MV-4-11 (cell line): ENCODE measurements around the gene DNAJC5G.
A peak's percentile ranks its signal among the peaks of the same experiment; 100 is the strongest.

ENCODE experiments used
- DNase-seq: peaks from one replicate; lab custom pipeline; 2025; lab: John Stamatoyannopoulos, UW

Gene DNAJC5G, protein sequence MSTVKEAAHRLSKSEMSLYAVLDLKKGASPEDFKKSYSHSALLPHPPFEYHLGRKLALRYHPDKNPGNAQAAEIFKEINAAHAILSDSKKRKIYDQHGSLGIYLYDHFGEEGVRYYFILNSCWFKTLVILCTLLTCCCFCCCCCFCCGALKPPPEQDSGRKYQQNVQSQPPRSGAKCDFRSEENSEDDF

GRCh38 chr2:27275211-27276150 is at the start of gene DNAJC5G:
Gene DNAJC5G, plus strand, starts transcription at chr2:27275433. Its CDS starts 1,296 bp downstream, at chr2:27276729.
- no peak for DNase-seq

GRCh38 chr2:27225526-27225925 is 49.7 kb upstream of the DNAJC5G start:
- DNase-seq = no peak

GRCh38 chr2:27227501-27227900 is 47.7 kb upstream of the DNAJC5G start:
- DNase-seq = no peak

GRCh38 chr2:27231921-27232320 is 43.3 kb upstream of the DNAJC5G start:
- no peak for DNase-seq

DNA sequence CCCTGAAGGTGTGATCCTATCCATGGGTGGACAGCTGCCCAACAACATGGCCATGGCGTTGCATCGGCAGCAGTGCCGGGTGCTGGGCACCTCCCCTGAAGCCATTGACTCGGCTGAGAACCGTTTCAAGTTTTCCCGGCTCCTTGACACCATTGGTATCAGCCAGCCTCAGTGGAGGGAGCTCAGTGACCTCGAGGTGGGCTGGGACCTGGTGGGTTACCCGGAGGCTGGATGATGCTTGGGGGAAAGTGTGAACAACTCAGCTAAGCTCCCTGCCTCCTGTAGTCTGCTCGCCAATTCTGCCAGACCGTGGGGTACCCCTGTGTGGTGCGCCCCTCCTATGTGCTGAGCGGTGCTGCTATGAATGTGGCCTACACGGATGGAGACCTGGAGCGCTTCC is 41.9 kb upstream of the DNAJC5G start:
- DNase-seq = no peak

DNA sequence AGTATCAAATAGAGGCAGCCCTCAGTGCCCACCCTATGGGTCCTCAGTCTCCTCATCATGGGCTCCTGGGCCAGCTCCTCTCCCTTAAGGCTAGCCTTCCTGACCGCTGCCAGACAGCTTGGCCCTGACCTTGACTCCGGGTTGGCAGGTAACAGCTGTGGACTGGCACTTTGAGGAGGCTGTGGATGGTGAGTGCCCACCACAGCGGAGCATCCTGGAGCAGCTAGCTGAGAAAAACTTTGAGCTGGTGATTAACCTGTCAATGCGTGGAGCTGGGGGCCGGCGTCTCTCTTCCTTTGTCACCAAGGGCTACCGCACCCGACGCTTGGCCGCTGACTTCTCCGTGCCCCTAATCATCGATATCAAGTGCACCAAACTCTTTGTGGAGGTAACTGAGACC is 39.1 kb upstream of the DNAJC5G start:
- no peak for DNase-seq

- DNase-seq = no peak
Measured at GRCh38 chr2:27236626-27237025, 38.6 kb upstream of the DNAJC5G start.

DNA sequence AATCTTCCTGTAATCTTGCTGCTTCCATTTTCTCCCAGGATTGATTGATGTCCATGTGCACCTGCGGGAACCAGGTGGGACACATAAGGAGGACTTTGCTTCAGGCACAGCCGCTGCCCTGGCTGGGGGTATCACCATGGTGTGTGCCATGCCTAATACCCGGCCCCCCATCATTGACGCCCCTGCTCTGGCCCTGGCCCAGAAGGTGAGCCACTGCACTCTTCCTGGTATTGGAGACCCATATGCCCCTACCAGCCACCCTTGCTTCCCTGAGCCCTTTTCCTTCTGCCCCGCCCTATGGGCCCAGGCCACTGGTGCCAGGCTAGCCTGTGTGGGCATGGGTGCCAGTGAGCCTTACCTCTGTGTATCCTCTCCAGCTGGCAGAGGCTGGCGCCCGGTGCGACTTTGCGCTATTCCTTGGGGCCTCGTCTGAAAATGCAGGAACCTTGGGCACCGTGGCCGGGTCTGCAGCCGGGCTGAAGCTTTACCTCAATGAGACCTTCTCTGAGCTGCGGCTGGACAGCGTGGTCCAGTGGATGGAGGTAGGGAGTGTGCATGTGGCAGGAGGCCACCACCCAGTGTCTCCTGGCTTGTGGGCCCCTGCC is 37.8 kb upstream of the DNAJC5G start:
- DNase-seq = no peak

DNA sequence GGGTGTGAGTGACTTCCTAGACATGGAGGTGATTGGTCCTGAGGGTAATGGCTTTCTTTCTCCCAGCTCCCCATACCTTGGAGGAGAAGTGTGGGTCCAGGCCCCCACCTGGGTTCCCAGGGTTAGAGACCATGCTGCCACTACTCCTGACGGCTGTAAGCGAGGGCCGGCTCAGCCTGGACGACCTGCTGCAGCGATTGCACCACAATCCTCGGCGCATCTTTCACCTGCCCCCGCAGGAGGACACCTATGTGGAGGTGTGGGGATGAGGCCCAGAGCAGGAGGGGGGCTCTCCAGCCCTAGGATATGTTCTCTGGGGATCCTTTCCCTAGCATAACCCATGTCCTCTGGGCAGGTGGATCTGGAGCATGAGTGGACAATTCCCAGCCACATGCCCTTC is 36.3 kb upstream of the DNAJC5G start:
- DNase-seq = no peak

DNA sequence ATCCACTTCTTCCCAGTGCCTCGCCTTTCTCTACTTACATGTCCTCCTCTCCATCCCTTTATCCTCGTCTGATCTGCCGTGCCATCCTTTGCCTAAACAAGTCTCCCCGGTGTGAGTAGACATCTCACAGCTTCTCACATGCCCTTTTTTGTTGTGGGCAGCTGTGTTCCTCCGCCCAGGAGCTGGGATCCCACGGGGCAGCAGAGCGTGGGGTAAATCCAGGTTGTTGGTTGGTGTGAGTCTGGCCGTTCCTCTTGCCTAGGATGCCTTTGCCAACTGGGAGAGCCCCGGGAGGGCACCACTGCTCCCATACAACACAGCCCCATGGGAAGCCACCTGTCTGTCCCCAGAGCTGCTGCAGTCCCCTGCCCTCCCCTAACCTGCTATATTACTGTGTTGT is 34.8 kb upstream of the DNAJC5G start:
- DNase-seq = no peak

GRCh38 chr2:27241761-27242613 is 33.2 kb upstream of the DNAJC5G start:
- DNase-seq = no peak

GRCh38 chr2:27242614-27242951 is 32.6 kb upstream of the DNAJC5G start:
- DNase-seq = no peak

GRCh38 chr2:27243391-27244130 is 31.7 kb upstream of the DNAJC5G start:
- DNase-seq = no peak

- DNase-seq = no peak
Measured at GRCh38 chr2:27245116-27245515, 30.1 kb upstream of the DNAJC5G start.

- no peak for DNase-seq
Measured at GRCh38 chr2:27245626-27246025, 29.6 kb upstream of the DNAJC5G start.

DNA sequence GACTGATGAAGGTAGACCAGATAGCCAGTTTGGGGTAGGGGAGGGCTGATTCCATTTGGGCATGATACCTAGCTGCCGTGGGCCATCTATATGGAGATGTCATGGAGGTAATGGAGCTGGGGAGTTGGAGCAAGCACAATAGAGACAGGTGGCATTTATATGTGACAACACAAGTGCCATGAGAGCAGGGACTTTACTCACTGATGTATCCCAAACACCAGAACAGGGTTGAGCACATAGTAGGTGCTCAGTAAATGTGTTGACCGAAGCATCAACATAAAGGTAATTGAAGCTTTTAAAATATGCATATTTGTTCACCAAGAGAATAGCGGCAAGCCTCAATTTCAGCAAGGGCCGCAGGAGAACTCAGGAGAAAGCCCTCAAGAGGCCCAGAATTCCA is 27.3 kb upstream of the DNAJC5G start:
- no peak for DNase-seq

DNA sequence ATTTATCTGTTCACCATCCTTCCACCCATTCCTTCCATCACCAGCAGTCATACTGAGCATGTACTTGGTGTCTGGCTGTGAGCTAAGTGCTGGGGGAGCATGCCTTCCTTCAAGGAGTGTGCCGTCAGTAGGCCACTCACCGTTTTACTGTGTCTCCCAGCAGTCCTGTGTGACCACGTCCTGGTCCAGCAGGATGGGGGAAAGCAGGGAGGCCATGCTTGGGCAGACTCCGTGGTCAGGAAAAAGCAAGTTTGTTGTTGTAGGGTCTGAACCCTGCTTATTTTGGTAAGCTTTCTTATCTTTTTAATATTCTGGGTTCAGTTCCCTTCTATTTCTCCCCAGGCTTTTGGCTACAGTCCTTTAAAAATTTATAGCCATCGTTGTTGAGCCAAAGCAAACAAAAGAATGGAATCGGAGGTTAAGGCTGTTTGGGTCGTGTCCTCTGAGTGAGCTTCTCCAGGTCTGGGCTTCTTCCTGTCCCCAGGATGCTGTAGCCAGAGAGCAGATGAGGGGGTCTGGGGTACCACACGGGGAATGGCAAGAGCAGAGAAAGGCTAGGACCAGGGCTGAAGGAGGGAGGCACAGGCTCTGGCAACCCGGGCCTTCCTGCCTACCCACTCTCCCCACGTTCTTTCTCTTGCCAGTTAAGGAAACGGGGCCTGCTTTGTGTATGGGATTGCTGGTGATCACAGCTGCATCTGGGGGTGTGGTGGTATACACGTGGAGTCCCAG is 25.9 kb upstream of the DNAJC5G start:
- no peak for DNase-seq

GRCh38 chr2:27249891-27250651 is 25.2 kb upstream of the DNAJC5G start:
- peak; percentile 59 for DNase-seq

GRCh38 chr2:27250652-27251379 is 24.4 kb upstream of the DNAJC5G start:
- no peak for DNase-seq
